GM12872 (cell line): ENCODE results near the gene MARK2.

Source experiments
- TF ChIP-seq, protein P1 (sequence below): IDR thresholded peaks from 3 replicates; pipeline ENCODE4 v1.5.1; 2011; ENCODE audit warnings: low read depth, mild to moderate bottlenecking, low read length, moderate library complexity; ENCODE audit not compliant: insufficient read depth

MARK2 gene

GRCh38 chr11:63888170-63889086 is 49.5 kb downstream of the MARK2 start:
- TF ChIP-seq, protein P1, sequence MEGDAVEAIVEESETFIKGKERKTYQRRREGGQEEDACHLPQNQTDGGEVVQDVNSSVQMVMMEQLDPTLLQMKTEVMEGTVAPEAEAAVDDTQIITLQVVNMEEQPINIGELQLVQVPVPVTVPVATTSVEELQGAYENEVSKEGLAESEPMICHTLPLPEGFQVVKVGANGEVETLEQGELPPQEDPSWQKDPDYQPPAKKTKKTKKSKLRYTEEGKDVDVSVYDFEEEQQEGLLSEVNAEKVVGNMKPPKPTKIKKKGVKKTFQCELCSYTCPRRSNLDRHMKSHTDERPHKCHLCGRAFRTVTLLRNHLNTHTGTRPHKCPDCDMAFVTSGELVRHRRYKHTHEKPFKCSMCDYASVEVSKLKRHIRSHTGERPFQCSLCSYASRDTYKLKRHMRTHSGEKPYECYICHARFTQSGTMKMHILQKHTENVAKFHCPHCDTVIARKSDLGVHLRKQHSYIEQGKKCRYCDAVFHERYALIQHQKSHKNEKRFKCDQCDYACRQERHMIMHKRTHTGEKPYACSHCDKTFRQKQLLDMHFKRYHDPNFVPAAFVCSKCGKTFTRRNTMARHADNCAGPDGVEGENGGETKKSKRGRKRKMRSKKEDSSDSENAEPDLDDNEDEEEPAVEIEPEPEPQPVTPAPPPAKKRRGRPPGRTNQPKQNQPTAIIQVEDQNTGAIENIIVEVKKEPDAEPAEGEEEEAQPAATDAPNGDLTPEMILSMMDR = no peak

DNA sequence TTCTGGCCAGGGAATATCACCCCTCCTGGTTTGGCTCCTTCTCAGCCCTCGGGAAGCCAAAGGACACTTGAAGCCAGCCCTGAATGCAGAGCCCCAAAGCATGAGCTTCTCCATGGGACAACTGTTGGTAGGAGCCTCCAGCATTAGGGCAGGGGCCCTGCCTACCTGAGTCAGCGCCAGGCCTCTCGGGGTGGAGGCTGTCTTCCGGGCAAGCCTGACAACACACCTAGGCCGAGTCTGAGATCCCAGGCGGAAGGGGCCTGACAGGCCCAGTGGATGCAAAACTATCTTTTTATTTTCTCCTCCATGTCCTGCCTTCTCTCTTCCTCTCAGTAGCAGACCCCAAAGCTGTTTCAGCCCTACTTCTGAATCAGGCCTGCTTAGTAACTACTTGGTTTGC is 50.4 kb downstream of the MARK2 start:
- TF ChIP-seq, protein P1 = no peak

DNA sequence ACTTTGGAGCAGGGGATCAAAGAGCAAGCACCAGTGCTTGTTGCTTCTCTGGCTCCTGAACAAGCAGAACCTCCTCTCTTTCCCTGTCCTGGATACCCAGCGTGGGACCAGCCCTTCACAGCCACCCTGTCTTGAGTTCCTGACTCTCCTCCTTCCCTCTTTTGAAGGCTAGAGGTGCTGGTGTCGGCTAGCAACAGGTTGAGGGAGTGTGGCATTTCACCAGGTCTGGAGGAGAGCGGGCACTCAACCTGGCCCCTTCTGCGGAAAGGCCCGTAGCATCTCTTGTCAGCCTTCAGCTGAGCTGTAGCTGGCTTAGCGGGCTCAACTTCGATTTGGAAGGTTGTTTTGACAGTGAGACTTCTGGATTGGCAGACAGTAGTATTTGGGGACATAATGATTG is 51.5 kb downstream of the MARK2 start:
- TF ChIP-seq, protein P1 = no peak

DNA sequence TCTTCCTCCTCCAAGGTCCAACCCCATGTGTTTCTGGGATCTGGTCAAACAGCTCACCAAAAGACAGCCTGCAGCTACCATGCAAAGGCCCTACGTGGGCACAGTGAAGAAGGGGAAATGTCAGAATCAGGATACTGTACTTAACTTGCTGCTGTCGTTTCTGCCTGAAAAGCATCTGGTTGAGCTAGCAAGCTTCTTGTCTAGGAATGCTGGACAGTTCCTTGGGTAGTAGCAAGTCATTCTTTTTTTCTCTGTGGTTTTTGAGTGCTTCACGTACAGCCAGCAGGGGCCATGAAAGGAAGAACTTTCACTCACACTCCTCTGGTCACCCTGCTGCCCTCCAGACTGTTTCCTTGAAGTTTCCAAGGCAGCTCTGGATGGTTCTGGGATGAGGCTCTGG is 53.3 kb downstream of the MARK2 start:
- TF ChIP-seq, protein P1 = no peak

DNA sequence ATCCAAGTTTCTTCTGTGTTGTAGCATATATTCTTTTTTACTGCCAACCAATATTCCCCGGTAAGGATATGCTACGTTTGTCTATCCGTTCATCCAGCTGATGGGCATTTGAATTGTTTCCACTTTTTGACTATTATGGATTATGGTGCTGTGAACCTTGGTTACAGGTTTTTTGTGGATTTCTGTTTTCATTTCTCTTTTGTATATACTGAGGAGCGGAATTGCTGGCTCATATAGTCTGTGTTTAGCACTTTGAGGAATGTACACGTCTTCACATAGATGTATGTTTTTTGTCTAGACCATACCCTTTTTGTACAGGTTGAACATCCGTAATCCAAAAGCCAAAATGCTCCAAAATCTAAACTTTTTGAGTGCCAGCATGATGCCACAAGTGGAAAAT is 54.4 kb downstream of the MARK2 start:
- TF ChIP-seq, protein P1 = no peak

DNA sequence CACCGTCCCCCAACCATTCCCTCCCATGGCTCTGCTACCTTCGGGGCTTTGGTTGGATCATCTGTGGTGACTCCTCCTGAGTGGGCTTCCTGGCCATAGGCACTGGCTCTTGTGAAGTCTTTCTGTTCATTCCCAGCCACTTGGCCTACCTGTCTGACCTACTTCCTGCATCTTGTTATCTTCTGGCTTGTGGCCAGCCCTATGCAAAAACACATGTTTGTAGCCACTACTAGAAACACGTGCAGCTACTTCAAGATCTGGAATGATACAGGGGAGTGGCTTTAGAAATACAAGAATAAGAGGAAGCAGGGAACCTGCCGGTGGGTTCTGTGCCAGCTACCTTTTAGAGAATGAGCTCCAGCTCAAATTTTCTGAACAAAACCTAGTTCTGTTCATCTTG is 57.2 kb downstream of the MARK2 start:
- TF ChIP-seq, protein P1 = no peak

GRCh38 chr11:63897459-63898146 is 58.7 kb downstream of the MARK2 start:
- TF ChIP-seq, protein P1 = no peak
